ENCODE data around the gene HLA-B.
"Not testable (repeated sequence)": the region's sequence is repeated elsewhere in the genome, so short reads cannot be mapped to it uniquely, and the experiment has no call there.

HLA-B gene

GRCh38 chr6:31385041-31385440 lies 28.1 kb upstream of the HLA-B start:
- no peak for DNase-seq (ENCODE audit: low read depth in 2 of 2, low spot score in 1 of 2)

DNA sequence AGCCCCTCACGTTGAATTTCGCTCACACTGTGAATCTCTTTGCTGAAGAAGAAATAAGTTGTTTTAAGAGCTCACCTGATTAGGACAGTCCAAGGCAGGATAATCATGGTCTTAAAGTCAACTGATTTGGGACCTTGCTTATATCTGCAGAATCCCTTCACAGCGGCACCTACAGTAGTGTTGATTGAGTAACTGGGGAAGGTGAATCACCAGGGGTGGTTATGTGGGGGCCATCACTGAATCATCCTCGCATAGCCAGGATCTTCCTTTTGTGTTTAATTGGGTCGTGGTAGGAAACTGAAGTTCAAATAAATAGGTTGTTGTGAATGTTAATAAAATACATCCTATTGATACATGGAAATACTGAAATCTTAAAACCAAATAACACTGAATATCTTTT lies 26.2 kb upstream of the HLA-B start:
- no peak for DNase-seq (ENCODE audit: low read depth in 2 of 2, low spot score in 1 of 2)

DNA sequence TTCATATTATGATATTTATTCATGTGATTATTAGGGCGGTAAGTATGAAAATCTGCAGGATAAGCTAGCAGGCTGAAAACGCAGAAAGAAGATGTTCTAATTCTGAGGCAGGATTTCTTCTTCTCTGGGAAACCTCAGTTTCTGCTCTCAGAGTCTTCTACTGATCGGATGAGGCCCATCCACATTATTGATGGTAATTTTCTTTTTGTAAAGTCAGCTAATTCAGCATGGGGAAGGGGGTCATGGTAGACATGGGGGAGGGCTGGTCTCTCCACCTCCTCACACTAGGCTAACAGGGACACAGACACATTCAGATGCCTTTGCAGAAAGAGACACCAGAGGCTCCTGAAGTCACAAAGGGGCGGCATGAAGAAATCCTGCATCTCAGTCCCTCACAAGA lies 24.7 kb upstream of the HLA-B start:
- no peak for DNase-seq (ENCODE audit: low read depth in 2 of 2, low spot score in 1 of 2)

DNA sequence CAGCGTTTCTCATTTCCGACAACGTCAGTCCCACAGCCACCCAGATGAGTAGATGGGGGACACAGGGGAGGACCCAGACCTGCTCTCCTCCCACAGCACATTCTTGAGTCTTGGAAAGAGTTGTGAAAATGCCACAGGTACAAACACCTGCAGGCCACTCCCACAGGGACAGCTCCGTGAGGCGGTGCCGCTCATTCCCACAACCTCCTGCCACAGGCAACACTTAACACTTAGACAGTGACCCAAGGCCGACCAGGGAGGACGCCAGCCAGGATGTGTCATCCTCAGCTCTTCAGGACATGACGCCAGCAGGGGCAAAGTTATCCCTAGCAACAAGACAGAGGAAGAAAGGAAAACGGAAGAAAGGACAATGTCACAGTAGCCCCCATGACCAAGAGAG lies 22.9 kb upstream of the HLA-B start:
- no peak for DNase-seq (ENCODE audit: low read depth in 2 of 2, low spot score in 1 of 2)

DNA sequence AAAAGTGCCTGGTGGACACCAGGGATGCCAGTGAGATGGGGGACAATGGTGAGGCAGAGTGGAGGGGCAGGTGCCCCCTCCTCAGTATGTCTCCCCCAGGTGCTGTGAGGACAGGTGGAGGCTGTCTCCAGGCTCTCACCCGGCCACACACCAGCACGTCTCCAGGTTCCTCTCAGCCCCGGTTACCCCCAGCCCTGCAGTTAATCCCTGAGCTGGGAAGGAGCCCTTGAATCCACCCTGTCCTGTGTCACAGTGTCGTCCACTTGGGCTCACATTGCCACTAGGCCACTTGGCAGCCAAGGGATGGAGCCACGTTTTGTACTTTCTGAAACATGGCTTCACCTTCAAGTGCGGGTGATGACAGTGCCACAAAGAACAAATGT lies 21.7 kb upstream of the HLA-B start:
- no peak for DNase-seq (ENCODE audit: low read depth in 2 of 2, low spot score in 1 of 2)

GRCh38 chr6:31378062-31378720 lies 21.2 kb upstream of the HLA-B start:
- DNase-seq (ENCODE audit: low read depth in 2 of 2, low spot score in 1 of 2), result no peak

DNA sequence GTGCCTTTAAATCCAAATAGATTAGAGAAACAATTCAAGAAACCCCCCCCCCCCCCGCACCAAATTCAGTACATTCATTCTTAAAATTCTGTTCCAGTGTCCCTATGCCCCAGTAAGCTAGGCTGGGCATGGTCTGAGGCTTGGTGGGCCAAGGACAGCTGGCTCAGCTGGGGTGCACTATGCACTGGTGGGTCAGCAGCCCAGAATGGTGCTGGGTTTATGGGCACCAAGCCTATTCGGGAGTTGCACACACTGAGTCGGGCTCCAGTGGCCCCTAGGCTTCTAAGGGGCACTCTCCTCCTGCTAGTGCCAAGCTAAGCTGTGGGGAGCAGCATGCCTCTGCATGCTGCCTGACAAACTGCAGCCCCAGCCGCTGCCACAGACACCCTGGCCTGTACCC lies 20.1 kb upstream of the HLA-B start:
- DNase-seq (ENCODE audit: low read depth in 2 of 2, low spot score in 1 of 2), result no peak

GRCh38 chr6:31375699-31376098 lies 18.7 kb upstream of the HLA-B start:
- no peak for DNase-seq (ENCODE audit: low read depth in 2 of 2, low spot score in 1 of 2)

DNA sequence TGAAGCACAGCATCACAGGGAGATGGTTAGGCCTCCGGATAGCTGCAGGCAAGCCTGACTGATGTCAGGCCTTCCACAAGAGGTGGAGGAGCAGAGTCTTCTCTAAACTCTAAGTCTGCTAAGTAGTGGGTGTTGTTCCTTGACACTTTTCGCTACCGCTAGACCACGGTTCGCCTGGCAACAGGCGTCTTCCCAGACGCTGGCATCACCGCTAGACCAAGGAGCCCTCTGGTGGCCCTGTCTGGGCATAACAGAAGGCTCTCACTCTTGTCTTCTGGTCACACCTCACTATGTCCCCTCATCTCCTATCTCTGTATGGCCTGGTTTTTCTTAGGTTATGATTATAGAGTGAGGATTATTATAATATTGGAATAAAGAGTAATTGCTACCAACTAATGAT lies 17.1 kb upstream of the HLA-B start:
- DNase-seq (ENCODE audit: low read depth in 2 of 2, low spot score in 1 of 2), result not testable (repeated sequence)

- DNase-seq (ENCODE audit: low read depth in 2 of 2, low spot score in 1 of 2), result no peak
These were observed 11.5 kb upstream of the HLA-B start for GRCh38 chr6:31368461-31368860.

DNA sequence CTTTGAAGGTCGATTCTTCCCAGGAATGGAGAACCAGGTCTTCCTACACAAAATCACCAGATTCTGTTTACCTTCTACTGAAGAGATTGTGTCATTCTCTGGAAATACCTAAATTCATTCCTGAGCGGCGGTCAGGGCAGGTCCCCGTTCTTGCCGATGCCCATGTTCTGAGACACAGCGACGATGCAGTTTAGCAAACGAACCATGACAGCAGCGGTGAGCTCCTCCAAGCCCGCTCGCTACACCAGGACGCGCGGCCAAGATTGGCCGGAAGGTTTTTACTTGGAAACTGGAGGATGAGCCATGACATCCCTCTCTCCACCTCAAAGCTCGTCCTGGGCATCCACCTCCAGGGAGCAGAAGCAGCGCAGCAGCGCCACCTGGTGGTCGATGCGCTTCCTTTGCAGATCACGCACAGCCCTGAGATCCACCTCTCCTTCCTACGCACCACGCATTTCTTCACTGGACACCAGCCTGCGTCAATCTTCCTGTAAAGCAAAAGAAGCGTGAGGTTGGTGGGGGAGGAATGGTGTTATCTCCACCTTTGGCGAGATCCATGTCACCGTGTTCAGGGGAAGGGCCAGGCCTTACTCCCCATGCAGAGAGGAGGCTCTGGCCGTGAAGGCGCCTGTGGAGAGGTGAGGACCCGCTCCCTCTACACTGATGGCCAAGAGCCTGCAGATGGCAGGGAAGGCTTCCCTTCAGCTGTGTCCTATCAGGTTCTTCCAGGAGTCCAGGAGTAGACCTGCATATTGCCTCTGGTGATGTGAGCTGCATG lies 9.9 kb upstream of the HLA-B start:
- peak; percentile 60 to 83 for DNase-seq (ENCODE audit: low read depth in 2 of 2, low spot score in 1 of 2)

GRCh38 chr6:31365864-31366263 lies 8.9 kb upstream of the HLA-B start:
- no peak for DNase-seq (ENCODE audit: low read depth in 2 of 2, low spot score in 1 of 2)

DNA sequence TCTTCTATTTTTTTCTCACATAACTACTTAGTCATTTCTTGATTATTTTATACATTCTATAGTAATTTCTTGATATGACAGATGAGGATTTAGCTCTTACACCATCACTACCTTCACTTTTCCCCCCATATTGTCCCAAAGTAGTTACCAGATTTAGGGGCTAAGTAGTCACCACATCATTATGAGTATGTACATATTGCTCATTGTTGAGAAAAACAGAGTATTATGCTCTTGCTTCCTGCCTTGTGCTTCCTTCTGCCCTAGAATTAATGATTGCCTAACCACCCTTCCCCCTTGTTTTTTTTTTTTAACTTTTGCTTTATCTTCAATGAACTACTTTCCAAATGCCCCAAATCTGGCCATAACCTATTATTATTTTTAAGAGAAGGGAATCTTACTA lies 6.8 kb upstream of the HLA-B start:
- no peak for DNase-seq (ENCODE audit: low read depth in 2 of 2, low spot score in 1 of 2)

DNA sequence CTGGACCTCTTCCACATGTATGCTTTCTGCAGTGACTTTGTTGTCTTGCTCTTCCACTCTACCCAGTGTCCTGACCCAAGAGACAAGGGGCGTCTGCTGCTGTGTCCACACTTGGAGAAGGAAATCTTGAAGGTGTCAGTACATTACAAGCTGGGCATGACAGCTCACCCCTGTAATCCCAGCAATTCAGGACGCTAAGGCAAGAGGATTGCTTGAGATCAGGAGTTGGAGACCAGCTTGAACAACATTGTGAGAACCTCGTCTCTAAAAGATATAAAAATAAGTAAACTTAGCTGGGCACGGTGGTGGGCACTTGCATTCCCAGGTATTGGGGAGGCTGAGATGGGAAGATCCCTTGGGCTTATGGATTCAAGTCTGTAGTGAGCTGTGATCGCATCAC lies 5.8 kb upstream of the HLA-B start:
- no peak for DNase-seq (ENCODE audit: low read depth in 2 of 2, low spot score in 1 of 2)

GRCh38 chr6:31359581-31359980 lies 2.6 kb upstream of the HLA-B start:
- no peak for DNase-seq (ENCODE audit: low read depth in 2 of 2, low spot score in 1 of 2)

DNA sequence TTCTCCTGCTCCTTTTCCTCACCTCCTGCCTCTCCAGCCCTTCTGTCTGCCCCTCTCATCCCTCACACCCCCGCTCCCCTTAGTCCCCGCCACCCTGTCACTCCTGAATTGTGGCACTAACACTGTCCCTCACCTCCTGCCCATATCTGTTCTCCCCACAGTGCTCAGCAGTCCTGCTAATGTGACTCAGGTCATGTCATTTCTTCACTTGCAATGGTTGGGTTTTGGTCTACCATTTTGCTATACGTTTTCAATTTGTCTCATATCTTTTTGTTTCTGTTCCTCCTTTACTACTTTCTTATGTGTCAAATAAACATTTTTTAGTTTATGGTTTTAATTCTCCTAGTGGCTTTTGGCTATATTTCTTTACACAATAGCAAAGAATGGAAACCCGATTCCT lies 1.3 kb upstream of the HLA-B start:
- no peak for DNase-seq (ENCODE audit: low read depth in 2 of 2, low spot score in 1 of 2)

DNA sequence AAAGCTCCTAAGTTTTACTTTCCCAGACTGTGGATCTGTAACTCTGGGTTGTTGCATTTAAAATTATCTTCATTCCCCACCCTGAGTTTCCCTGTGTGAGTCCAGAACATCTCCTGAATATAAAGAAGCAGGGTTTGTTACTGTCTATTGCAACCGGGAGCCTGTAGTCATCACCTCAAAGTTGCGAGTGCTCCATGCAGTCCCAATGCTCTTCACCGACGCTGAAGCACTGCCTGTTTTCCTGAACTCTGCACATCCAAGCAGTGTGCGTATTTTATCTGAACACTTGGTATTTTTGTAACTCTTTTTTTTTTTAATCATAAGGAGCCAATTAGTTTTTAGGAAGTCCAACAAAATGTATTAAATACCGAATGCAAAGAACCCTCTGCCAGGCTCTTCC lies 907 bp upstream of the HLA-B start:
- DNase-seq (ENCODE audit: low read depth in 2 of 2, low spot score in 1 of 2), result no peak

DNA sequence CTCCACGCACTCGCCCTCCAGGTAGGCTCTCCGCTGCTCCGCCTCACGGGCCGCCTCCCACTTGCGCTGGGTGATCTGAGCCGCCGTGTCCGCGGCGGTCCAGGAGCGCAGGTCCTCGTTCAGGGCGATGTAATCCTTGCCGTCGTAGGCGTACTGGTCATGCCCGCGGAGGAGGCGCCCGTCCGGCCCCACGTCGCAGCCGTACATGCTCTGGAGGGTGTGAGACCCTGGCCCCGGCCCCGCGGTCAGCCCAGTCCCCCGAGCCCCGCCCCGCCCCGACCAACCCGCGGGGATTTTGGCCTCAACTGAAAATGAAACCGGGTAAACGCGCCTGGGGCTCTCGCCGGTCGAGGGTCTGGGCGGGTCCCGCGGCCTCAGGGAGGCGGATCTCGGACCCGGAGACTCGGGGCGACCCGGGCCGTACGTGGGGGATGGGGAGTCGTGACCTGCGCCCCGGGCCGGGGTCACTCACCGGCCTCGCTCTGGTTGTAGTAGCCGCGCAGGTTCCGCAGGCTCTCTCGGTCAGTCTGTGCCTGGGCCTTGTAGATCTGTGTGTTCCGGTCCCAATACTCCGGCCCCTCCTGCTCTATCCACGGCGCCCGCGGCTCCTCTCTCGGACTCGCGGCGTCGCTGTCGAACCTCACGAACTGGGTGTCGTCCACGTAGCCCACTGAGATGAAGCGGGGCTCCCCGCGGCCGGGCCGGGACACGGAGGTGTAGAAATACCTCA lies 598 bp downstream of the HLA-B start:
- DNase-seq (ENCODE audit: low read depth in 2 of 2, low spot score in 1 of 2), result no peak

DNA sequence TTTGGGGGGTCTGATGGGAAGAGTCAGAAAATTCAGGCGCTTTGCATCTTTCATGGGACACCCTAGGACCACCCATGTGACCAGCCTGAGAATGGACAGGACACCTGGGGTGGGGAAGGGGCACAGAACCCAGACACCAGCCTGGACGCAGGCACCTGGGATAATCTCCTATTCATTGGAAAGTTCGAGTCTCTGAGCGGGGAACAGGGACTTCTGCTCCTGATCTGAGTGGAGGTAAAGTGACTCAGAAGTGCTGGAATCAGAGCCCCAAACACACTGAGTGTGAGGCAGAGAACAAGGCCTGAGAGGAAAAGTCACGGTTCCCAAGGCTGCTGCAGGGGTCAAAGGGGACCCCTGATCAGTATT lies 1.4 kb downstream of the HLA-B start:
- DNase-seq (ENCODE audit: low read depth in 2 of 2, low spot score in 1 of 2), result no peak

- no peak for DNase-seq (ENCODE audit: low read depth in 2 of 2, low spot score in 1 of 2)
These were observed 2.0 kb downstream of the HLA-B start for GRCh38 chr6:31354864-31355582.

GRCh38 chr6:31354158-31354863 lies 2.7 kb downstream of the HLA-B start:
- no peak for DNase-seq (ENCODE audit: low read depth in 2 of 2, low spot score in 1 of 2)

Measured in stimulated activated CD8-positive, alpha-beta memory T cell treated with anti-CD3 and anti-CD28 coated beads, Interleukin-4, amount 100 ng/mL, for 4 hours (primary cell).